Stimulated activated naive CD8-positive, alpha-beta T cell treated with anti-CD3 and anti-CD28 coated beads, Interleukin-15, Interleukin-2, amounts not matched to agents 100 ng/mL and 50 ng/mL, for 24 hours (primary cell): ENCODE results near the gene LRRC36.
A peak's percentile ranks its signal among the peaks of the same experiment; 100 is the strongest.

Source experiments
- H3K27ac Mint-ChIP-seq: one replicate; pipeline ENCODE4 v1.8.0; 2021; ENCODE audit warnings: mild to moderate bottlenecking, mixed read lengths
- H3K27me3 Mint-ChIP-seq: one replicate; pipeline ENCODE4 v1.8.0; 2021; ENCODE audit warnings: mixed read lengths
- H3K36me3 Mint-ChIP-seq: one replicate; pipeline ENCODE4 v1.8.0; 2021; ENCODE audit warnings: low read depth, mixed read lengths
- H3K4me1 Mint-ChIP-seq: one replicate; pipeline ENCODE4 v1.8.0; 2021; ENCODE audit warnings: low read depth, mixed read lengths
- H3K4me3 Mint-ChIP-seq: one replicate; pipeline ENCODE4 v1.8.0; 2021; ENCODE audit warnings: mild to moderate bottlenecking, mixed read lengths
- H3K9me3 Mint-ChIP-seq: one replicate; pipeline ENCODE4 v1.8.0; 2021; ENCODE audit warnings: mixed read lengths

The LRRC36 gene

DNA sequence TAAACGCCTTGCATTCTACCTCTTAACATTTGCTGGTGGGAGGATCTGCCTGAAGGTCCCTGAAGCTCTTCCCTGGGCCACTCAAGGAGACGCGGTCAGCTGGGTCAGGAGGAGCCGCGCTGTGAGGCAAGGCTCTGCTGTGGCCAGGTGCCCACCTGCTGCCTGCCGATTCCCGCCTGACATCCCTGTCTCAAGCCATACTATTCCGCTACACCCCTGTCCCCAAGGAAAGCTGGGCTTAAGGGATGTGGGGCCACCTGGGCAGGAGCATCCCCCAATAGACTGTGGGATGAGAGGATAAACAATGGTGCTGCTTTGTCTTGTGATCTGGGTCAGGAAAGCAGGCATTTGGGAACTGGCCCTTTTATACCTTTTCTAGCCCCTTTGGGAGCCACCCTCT lies 61.6 kb downstream of the LRRC36 start:
- peaks cover 14% of the 10 kb centered on the region for H3K4me1 Mint-ChIP-seq
- H3K9me3 Mint-ChIP-seq = no peaks in the 10 kb centered on the region
- no peak overlapping the region for H3K4me3 Mint-ChIP-seq
- H3K36me3 Mint-ChIP-seq = no peaks in the 10 kb centered on the region
- H3K27ac Mint-ChIP-seq = no peak overlapping the region
- peaks cover 8% of the 10 kb centered on the region for H3K27me3 Mint-ChIP-seq

DNA sequence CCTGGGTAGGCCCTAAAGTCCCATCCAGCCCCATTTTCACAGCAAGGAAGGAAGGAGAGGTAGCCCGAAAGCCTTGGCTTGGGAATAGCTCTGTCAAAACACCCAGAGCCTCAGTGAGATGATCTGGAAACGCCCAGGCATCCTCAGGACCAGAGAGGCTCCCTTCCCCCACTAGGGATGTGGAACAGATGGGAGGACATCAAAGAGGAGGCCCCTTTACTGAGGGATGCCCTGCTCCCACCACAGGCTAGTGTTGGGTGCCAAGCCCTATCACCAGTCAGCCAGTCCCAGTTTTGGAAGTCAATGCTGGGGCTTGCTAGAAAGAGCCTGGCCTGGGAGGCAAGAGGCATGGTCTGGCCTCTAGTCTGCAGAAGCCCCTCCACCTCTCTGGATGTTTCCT lies 62.0 kb downstream of the LRRC36 start:
- Mint-ChIP-seq H3K9me3 (no peaks in the 10 kb centered on the region), H3K4me1 (peaks cover 14% of the 10 kb centered on the region), H3K27ac (no peak overlapping the region), H3K27me3 (peaks cover 8% of the 10 kb centered on the region), H3K4me3 (no peak overlapping the region), H3K36me3 (no peaks in the 10 kb centered on the region)

DNA sequence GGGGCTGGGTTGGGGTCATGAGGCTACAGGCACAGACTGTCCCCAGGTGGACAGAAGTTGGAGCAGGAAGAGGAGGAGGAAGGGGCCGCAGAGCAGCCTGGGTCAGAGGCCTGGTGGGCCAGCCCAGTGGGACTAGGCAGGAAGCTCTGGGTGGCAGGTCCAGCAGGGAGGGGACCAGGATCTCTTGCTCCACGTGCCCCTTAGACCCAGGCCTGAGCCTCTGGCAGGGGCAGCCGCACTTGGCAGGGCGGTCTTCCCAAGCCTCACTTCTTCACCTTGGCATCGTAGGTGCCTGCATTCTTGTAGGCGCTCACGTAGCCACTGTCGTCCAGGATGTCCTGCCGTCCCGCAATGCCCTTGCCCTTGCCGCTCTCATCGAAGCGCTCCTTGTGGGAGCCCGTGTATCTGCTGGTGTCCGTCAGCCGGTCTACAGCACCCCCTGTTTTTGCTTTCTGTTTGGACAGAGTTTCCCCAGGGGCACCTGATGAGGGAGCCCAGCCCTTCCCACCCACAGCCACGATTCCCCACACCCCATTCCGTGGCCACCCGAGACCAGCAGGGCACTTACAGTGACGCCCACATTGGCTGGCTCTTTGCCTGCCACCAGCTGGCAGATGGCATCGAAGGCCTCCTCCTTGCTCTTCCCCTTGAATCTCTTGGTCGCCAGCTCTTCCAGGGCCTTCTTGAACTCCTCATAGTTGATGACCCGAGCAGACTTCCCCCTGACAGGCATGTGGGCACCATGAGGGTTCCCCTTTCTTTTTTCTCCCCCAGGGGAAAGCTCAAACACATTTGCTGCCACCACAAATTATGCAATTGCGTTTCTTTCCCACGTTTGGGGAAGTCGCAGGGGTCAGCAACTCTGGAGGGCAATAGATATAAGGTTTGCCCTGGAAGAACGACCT lies 63.5 kb downstream of the LRRC36 start:
- Mint-ChIP-seq H3K27ac (no peak overlapping the region), H3K27me3 (peaks cover 16% of the 10 kb centered on the region), H3K4me3 (no peak overlapping the region)

DNA sequence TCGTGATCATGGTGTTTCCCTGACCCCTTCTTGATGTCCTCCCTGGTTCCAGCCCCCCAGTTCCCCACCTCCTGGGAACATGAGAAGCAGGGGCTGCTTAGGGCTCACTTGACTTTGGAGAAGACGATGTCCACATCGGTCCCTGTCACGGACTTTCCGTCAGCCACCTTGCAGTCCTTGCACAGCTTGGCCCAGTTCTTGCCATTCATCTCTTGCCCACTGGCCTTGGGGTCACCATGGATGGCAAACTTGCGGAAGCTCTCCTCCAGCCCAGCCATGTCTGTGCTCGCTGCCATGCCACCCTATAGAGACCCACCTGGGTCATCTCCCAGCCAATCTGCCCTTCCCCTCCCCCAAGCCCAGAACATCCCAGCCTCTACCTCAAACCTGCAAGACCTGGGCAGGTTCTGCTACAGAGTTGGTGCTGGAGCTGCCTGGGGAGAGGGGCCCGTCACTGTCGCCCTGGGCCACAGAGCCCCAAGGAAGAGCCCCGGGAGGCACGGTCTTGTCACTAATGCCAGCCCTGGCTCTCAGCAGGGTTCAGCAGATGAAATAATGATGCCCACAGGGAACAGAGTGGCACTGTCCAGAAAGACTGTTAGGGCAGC lies 64.3 kb downstream of the LRRC36 start:
- Mint-ChIP-seq H3K27ac (no peak overlapping the region), H3K36me3 (no peaks in the 10 kb centered on the region)

More for the DNA sequence above, 63.5 kb downstream of the LRRC36 start:
- no peaks in the 10 kb centered on the region for H3K9me3 Mint-ChIP-seq
- no peaks in the 10 kb centered on the region for H3K36me3 Mint-ChIP-seq
- peaks cover 13% of the 10 kb centered on the region for H3K4me1 Mint-ChIP-seq

DNA sequence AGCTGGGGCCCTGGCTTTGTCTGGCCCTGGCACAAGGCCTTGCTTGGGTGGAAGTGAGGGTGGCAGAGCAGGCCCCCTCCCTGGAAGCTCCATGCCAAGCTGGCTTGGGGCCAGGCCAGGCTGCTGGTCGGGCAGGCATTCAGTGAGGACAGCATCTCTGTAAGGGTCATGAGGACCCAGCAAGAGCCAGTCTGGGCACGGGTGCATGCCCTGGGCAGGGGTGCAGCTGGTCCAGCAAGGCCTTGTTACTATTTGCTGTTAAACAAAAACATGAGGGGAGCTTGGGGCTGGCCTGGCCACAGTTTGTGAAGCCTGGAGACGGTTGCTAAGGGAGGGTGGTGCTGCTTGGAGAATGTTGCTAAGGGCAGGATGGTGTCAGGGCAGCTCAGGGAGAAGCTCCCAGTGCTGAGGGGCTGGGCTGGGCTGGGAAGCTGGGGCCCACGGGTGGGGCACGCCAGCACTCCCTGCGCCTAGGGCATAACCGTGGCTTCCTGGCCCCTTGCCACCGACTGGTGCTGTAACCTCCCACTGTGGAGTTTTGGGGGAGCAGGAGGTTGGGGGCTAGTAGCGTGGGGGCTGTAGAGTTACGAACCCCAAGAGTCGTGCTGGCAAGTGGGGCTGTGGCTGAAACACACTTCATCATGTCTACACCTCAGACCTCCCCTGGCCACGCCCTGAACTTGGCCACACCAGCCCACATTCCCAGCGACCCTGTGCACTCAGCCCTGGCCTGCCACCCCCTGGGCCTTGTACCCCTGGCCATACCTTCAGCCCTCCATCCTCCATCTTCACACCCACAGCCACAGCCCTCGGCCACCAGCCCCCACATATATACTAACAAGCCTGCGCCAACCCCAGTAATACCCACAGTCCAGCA lies 65.0 kb downstream of the LRRC36 start:
- no peak overlapping the region for H3K4me3 Mint-ChIP-seq
- H3K36me3 Mint-ChIP-seq = no peaks in the 10 kb centered on the region
- no peak overlapping the region for H3K27ac Mint-ChIP-seq
- H3K27me3 Mint-ChIP-seq = peaks cover 24% of the 10 kb centered on the region
- no peaks in the 10 kb centered on the region for H3K9me3 Mint-ChIP-seq
- peaks cover 9% of the 10 kb centered on the region for H3K4me1 Mint-ChIP-seq

More for the DNA sequence above, 64.3 kb downstream of the LRRC36 start:
- H3K27me3 Mint-ChIP-seq = peaks cover 24% of the 10 kb centered on the region
- H3K4me3 Mint-ChIP-seq = no peak overlapping the region
- peaks cover 9% of the 10 kb centered on the region for H3K4me1 Mint-ChIP-seq
- no peaks in the 10 kb centered on the region for H3K9me3 Mint-ChIP-seq

DNA sequence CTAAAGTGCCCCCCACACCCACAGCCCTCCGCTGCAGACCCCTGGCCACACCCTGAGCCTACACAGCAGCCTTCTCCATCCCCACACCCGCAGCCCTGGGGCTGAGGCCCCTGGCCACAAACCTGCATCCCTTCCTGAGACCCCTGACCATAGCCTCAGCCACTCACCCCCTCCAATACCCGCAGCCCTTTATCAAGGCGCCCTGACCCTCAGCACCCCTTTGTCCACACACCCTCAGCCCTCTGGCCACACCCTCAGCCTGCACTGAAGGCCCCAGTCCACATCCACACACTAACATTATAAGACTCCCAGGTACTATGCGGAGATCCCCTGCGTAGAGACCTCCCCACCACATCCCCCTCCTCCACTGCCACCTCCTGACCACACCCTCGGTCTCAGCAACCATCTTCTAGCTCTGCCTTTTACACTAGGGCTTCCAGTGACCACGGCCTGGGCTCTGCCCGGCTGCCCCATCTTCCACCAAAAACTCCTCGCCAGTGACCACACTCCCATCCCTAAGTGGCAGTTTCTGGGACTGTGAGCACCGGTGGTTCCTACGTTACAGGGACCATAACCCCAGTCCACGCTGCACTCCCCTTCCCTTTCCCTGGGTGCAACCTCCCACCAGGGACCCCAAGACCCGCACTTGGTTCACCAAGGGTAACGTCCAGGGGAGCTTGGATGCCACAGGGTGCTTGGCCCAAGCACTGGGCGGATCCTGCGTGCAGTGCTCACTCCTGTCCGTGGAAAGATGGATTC lies 65.9 kb downstream of the LRRC36 start:
- H3K27ac Mint-ChIP-seq = no peak overlapping the region
- H3K4me3 Mint-ChIP-seq = no peak overlapping the region
- no peaks in the 10 kb centered on the region for H3K36me3 Mint-ChIP-seq
- H3K27me3 Mint-ChIP-seq = peaks cover 28% of the 10 kb centered on the region
- no peaks in the 10 kb centered on the region for H3K9me3 Mint-ChIP-seq
- H3K4me1 Mint-ChIP-seq = peaks cover 9% of the 10 kb centered on the region

DNA sequence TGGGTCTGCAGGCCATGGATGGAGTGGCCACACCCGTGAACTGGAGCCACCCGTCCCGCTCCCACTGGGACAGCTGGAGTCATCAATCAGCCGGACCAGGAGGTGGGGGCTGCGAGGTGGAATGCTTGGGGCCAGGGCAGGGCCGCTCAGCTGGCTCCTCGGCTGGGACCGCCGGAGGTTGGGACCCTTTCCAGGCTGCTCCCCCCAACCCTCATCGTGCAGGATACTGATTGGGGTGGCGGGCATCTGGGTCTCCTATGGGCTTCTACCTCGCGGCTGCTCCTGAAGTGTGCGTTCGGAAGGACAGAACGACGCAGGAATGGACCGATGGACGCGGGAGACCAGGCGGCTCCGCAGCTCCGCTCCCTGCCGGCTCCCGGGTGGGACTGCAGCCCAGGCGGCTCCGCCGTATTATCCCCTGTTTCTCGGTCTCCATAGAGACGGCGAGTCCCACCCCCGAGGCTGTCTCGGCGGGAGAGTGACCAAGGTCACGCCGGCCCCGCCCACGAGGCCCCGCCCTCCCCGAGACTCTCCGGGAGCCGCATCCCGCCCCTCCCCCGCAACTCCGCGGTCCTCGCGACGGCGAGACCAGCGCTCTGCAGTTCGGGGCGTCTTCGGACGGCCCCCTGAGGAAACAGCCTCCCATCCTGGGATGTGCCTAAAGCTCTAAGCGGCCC lies 66.6 kb downstream of the LRRC36 start, which contains the start of gene TPPP3:
Gene TPPP3 (minus strand): TSS at position 388 of the 677 bp plus-strand sequence. CDS start 2,387 bp downstream, outside the sequence.
- Mint-ChIP-seq H3K4me1 (peaks cover 9% of the 10 kb centered on the region), H3K27ac (no peak within 1 kb of the TSS), H3K9me3 (no peaks in the 10 kb centered on the region), H3K36me3 (no peaks in the 10 kb centered on the region), H3K27me3 (peaks cover 28% of the 10 kb centered on the region), H3K4me3 (peak within 1 kb of the TSS; percentile 36)

DNA sequence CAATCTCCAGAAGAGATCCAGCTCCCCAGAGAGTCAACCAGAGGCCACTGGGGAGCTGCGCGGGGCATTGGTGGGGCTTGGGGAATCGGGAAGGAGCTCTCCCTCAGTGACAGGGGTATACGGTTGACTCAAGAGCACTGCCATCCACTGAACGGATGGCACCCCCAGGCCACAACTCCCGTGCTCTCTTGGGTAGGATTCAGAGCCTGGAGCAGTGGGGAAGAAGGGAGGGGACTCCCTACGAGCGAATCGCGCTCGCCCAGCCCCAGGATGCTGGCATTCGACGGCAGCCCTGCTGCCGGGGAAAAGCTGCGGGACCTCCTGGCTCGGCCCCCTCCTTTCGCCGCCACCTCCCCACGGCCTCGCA lies 67.2 kb downstream of the LRRC36 start:
- Mint-ChIP-seq H3K27me3 (peaks cover 28% of the 10 kb centered on the region), H3K36me3 (no peaks in the 10 kb centered on the region), H3K4me1 (peaks cover 9% of the 10 kb centered on the region), H3K9me3 (no peaks in the 10 kb centered on the region), H3K4me3 (peak overlapping the region; percentile 36), H3K27ac (no peak overlapping the region)

DNA sequence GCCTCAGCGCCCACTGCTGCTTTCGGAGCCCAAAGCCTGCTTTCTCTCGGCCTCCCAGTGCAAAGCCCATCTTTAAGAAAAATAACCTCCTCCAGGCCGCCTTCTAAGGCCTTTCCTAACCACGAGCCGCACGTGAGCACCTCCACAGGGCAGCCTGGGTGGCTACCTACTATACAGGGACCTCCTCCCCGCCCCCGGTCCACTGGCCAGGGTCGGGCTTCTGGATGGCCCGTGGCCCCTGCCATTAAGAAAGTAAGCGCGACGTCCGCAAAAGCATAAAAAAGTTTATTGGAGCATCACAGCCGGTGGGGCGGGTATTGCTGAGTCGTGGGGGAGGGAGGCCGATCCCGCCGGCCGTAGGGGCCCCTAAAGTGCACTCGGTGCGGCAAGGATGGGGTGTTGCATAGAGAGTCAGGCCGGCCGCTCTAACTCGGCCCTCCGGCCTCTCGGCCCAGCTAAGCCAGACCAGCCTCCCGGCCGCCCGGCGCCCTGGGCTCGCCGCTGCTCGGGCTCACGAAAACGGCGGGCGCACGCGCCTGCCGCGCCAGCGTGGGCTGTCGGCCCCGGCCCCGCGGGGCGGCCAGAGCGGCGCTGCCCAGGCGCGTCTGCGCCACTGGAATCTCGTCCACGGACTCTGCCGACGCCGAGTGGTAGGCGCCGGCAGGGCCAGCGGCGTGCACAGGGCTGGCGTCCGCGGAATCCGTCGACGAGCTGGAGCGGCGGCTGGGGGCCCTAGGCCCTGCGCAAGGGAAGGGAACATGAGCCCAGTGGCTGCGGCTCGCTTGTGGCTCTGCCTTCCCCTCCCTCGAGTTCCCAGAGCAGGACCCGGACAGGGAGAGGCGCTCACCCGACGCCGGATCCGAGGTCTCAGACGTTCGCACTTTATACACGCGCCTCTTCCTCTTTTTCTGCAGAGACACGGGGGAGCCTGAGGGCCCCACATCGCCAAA lies 67.8 kb downstream of the LRRC36 start:
- H3K4me1 Mint-ChIP-seq = peaks cover 9% of the 10 kb centered on the region
- H3K27me3 Mint-ChIP-seq = peaks cover 28% of the 10 kb centered on the region
- peak overlapping the region; percentile 36 for H3K4me3 Mint-ChIP-seq
- H3K27ac Mint-ChIP-seq = no peak overlapping the region
- H3K9me3 Mint-ChIP-seq = no peaks in the 10 kb centered on the region
- no peaks in the 10 kb centered on the region for H3K36me3 Mint-ChIP-seq

DNA sequence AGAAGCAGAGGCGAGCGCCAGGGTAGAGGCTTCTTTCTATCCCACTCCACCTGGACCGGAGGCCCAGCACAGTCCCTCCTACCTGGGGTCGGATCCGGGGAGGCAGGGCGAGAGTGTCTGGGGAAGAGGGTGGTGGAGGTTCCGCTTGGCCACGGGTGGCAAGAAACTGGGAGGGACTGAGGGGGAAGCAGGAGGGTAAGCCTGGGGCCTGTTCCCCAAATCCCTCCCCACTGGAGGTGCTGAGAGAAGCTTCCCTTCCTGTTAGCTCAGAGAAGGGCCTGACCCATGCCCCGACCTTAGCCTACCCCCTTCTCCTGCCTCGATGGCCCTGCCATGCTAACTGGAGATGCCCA lies 68.5 kb downstream of the LRRC36 start:
- no peak overlapping the region for H3K27ac Mint-ChIP-seq
- H3K9me3 Mint-ChIP-seq = no peaks in the 10 kb centered on the region
- no peak overlapping the region for H3K4me3 Mint-ChIP-seq
- H3K27me3 Mint-ChIP-seq = peaks cover 28% of the 10 kb centered on the region
- no peaks in the 10 kb centered on the region for H3K36me3 Mint-ChIP-seq
- peaks cover 9% of the 10 kb centered on the region for H3K4me1 Mint-ChIP-seq

DNA sequence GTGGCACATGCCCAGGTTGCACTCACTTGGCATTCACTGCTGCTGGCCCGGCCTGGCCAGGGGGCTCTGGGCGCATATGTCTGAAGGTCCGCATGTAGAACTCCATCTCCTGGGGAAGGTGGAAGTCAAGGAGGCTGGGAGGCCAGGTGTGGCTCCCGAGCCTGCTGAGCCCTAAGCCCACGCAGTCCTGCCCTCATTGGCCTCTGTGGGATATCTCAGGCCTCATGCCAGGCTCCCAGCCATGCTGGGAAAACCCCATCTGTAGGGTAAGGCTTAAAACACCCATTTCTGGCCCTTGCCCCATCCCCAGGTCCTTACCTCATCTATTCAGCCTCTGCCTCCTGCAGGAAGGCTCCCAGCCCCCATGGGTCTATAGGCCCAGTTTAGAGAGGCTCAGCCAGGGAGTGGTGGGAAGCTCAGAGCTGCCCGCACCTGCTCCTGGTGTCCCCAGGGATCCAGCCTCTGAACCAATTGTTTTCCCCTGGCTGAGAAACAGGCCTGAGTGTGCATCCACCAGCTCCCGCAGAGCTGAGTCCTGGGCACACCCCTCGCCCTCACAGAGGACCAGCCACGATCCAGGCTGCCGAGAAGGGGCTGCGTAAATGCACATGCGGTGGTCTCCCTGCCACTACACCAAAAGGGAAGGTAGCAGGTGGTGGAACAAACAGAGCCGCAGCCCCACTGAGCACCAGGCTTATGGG lies 69.0 kb downstream of the LRRC36 start:
- no peaks in the 10 kb centered on the region for H3K9me3 Mint-ChIP-seq
- no peak overlapping the region for H3K27ac Mint-ChIP-seq

DNA sequence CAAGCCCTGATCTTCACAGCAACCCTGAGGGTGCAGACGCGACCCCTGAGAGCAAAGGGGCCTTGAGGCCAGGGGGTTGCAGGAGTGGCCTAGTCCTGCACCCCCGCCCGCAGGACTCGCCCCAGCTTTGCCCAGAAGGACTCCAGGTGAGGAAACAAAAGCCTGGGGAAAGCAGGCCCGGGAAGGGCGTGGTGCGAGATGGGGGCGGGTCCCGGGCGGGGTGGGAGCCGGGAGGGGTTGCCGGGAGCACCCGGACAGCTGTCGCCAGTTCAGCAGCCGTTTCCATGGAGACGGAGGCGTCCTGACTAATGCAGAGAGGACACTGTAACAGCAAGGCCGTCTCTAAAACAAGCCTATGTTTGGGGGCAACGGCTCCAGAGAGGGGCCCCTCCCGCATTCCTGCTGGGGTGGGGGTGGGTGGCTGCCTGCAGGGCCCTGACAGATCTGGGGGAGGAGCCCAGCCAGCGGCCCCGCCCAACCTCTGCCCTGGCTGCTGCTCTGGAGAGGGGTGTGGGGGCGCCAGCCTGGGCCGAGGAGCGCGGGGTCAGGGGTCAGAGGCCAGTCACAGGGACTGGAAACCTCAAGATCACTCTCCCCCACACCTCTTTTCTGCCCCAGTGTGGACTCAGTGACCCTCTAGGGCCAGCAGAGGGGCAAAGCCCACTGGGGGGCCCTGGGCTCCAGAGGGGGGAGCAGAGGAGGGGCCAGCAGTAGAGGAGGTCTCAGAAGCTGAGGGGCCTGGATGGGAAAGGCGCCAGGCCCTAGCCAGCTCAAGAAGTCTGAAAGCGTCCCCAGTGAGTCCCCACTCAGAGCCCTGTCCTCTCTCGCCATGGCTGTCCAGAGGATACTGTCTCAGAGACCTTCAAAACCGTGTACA lies 69.8 kb downstream of the LRRC36 start:
- Mint-ChIP-seq H3K36me3 (no peaks in the 10 kb centered on the region), H3K4me1 (peaks cover 9% of the 10 kb centered on the region), H3K27me3 (peaks cover 28% of the 10 kb centered on the region), H3K27ac (no peak overlapping the region), H3K9me3 (no peaks in the 10 kb centered on the region), H3K4me3 (no peak overlapping the region)

More for the DNA sequence above, 69.0 kb downstream of the LRRC36 start:
- peaks cover 9% of the 10 kb centered on the region for H3K4me1 Mint-ChIP-seq
- H3K27me3 Mint-ChIP-seq = peaks cover 28% of the 10 kb centered on the region
- H3K4me3 Mint-ChIP-seq = no peak overlapping the region
- no peaks in the 10 kb centered on the region for H3K36me3 Mint-ChIP-seq
